H54 (cell line): ENCODE measurements around the gene UROC1.

Experiments
- DNase-seq: peaks from one replicate; pipeline ENCODE4 v3.0.0; 2011; ENCODE audit warnings: low spot score, mixed read lengths; ENCODE audit not compliant: insufficient read length
- FAIRE-seq: peaks from 3 replicates; lab custom pipeline; 2011; peaks lifted over from hg19 to GRCh38; lab: Jason Lieb, UNC
- POLR2A ChIP-seq: IDR thresholded peaks from 2 replicates; pipeline ENCODE4 v1.6.1; 2011; ENCODE audit warnings: low read depth, mild to moderate bottlenecking, low read length

Gene UROC1

GRCh38 chr3:126530171-126531050 is 12.8 kb upstream of the UROC1 start:
- TF ChIP-seq POLR2A, result no peak
- no peak for FAIRE-seq

DNA sequence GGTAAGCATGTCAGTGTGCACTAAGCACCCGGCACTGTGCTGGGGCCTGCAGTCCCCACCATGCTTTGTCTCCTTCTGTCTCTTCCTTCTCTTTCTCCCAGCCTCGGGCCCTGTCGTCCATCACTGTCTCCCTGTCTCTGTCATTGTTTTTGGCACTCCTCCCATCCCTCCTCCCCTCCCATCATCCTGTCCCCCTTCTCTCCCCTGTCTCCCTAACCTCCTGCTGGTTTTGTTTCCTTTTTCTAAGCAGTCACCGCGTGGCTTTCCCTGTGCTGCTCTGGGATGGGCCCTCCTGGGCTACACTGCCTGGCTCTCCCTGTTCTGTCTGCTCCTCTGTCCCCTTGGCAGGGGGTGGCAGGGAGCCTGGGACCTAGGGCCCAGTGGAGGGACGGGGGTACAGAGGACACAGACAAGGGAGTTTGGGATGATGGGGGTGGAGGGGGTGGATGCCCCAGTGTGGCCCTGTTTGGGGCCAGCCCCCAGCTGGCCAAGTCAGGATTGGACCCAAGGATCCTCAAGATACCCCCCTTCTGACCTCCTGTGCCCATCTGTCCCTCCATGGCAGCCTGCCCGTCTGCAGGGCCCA is 12.1 kb upstream of the UROC1 start:
- DNase-seq (no peak), FAIRE-seq (no peak)
- TF ChIP-seq POLR2A, result no peak

More at GRCh38 chr3:126530171-126531050, 12.8 kb upstream of the UROC1 start:
- no peak for DNase-seq

DNA sequence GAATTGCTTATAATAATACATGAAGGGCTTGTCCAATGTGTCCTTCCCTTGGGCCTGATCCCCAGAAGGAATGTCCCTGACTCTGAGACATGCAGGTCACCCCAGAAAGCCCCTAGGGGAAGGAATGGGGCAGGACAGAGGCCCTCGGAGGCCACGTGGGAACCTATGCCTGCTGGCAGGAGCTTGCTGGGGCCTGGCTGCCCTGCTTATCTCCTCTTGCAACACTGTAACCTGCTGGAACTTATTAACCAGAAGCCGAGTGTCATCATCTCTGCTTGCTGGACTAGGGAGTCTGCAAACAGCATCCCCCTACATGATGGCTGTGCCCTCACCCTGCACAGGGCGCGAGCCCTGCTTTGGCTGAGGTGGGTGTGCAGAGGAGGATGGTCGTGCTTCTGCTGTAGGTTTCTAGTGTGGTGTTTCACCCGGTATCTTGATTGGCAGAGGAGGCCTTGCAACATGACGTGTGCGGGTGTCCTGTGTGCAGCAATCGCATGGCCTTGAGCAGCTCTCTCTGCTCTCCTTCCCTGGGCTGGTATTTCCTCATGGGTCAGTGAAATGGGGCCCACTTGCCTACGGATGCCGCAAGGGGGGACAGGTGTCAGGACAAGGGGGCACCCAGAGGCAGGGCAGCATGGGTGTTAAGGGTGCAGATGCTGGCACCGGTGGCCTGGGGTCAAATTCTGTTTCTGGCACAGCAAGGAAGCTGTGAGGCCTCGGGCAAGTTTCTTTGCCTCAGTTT is 11.4 kb upstream of the UROC1 start:
- FAIRE-seq (no peak), DNase-seq (no peak)
- TF ChIP-seq POLR2A, result no peak

GRCh38 chr3:126528419-126528799 is 10.8 kb upstream of the UROC1 start:
- no peak for TF ChIP-seq POLR2A
- FAIRE-seq (no peak), DNase-seq (no peak)

- DNase-seq (no peak), FAIRE-seq (no peak)
- no peak for TF ChIP-seq POLR2A
These were observed 10.1 kb upstream of the UROC1 start for GRCh38 chr3:126527455-126528211.

- TF ChIP-seq POLR2A, result no peak
- FAIRE-seq (no peak), DNase-seq (no peak)
These were observed 9.4 kb upstream of the UROC1 start for GRCh38 chr3:126527006-126527405.

DNA sequence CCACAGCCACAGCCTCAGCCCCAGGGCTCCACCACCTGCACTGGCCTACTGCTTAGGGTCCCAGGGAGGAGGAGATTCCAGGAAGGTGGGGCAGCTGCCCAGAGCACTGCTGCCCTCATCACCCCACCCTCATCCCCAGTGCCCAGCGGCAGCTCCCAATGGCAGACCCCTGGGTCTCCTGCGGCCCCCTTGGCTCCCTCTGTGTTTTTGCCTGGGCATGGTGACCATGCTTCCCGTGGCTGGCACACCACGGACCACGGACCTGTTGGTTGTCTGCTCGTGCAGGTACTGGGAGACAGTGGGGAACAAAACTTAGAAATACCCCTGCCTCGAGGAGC is 9.1 kb upstream of the UROC1 start:
- TF ChIP-seq POLR2A, result no peak
- no peak for DNase-seq
- no peak for FAIRE-seq

GRCh38 chr3:126525853-126526667 is 8.5 kb upstream of the UROC1 start:
- no peak for DNase-seq
- TF ChIP-seq POLR2A, result no peak
- no peak for FAIRE-seq

GRCh38 chr3:126525091-126525852 is 7.7 kb upstream of the UROC1 start:
- no peak for DNase-seq
- TF ChIP-seq POLR2A, result no peak
- FAIRE-seq, result no peak

GRCh38 chr3:126524429-126524988 is 6.9 kb upstream of the UROC1 start:
- FAIRE-seq, result no peak

DNA sequence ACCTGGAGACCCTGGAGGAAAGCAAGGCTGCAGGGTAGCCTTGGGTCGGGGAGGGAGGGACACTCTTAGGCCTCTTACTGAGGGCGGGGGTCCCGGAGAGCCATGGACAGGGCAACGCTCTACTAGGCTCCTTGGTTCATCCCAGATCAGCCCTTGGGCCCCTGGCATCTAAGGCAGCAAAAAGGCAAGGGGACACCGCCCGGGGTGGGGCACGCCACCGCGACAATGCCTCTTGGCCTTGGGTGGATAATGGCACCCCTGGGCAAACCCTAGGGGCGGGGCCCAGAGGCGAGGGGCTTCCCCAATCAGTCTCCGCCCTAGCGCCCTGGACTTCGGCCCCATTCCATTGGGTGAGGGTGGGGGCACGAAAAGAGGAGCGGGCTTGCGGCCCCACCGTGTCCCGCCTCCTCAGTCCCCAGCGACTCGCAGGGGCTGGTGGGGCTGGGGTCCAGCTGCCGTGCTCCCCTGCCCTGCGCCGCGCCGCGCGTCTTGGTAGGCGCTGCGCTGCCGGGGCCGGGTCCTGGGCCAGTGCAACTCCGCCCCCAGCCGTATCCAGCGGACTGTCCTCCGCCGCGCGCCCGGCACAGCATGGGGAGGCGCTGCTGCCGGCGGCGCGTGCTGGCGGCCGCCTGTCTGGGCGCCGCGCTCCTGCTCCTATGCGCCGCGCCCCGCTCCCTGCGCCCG is 6.3 kb upstream of the UROC1 start, which contains the start of gene CHST13:
Gene CHST13 (plus strand): TSS at position 411 of the 684 bp plus-strand sequence. CDS start 178 bp downstream, at position 589.
- no peak for TF ChIP-seq POLR2A
- DNase-seq (no peak), FAIRE-seq (no peak)

More at GRCh38 chr3:126524429-126524988, 6.9 kb upstream of the UROC1 start:
- no peak for TF ChIP-seq POLR2A
- DNase-seq, result no peak
